Psoas muscle (tissue), 8 donors: Measurements from ENCODE around the gene ELOVL7. TPM values are rescaled to one million over a fixed set of nuclear protein-coding genes. Genes with fewer than 3 reads are reported as not detected.

Experiments
- ATAC-seq, 4 donors: fragments of 200-7000 bp; cut with Tn5 transposase; one replicate each; pipeline ENCODE4 v1.9.1; 2020; ENCODE audit warnings: moderate library complexity in 3 of 4, mild to moderate bottlenecking in 2 of 4
- DNase-seq, 2 donors: peaks; one replicate each; pipeline ENCODE4 v3.0.0-alpha.2; 2020
- H3K27ac ChIP-seq: fragments of 200-600 bp; one replicate; pipeline ENCODE4 v1.8.0; 2022
- H3K27me3 ChIP-seq, 3 donors: fragments of 200-600 bp in 1 of 3; one replicate each; pipeline versions ENCODE4 v1.6.1 to v1.8.0; 2013 to 2022; ENCODE audit warnings: low read length in 2 of 3, mild to moderate bottlenecking in 2 of 3, moderate library complexity in 1 of 3; ENCODE audit not compliant: insufficient read depth in 3 of 3
- H3K36me3 ChIP-seq, 2 donors: fragments of 200-600 bp in 1 of 2; one replicate each; pipeline versions ENCODE4 v1.6.1 to v1.8.0; 2013 to 2022; ENCODE audit warnings: low read depth in 1 of 2, mild to moderate bottlenecking in 1 of 2, moderate library complexity in 1 of 2; ENCODE audit not compliant: insufficient read depth in 1 of 2
- H3K4me1 ChIP-seq: fragments of 200-600 bp; one replicate; pipeline ENCODE4 v1.8.0; 2022
- H3K4me3 ChIP-seq: fragments of 200-600 bp; one replicate; pipeline ENCODE4 v1.8.0; 2022; ENCODE audit warnings: mild to moderate bottlenecking
- H3K9me3 ChIP-seq: fragments of 200-600 bp; one replicate; pipeline ENCODE4 v1.8.0; 2022
- CTCF ChIP-seq: fragments of 200-600 bp; IDR thresholded peaks from one replicate; pipeline ENCODE4 v1.8.0; 2022; ENCODE audit warnings: antibody characterized with exemption
- WGBS, 3 donors: extraction: QIAGEN DNeasy Blood & Tissue Kit; methylation state at CpG; one replicate each; pipeline versions ENCODE4 v1.1.6 to v1.1.7; 2013; 5-methylcytosine and 5-hydroxymethylcytosine counted together
- intact Hi-C, 2 donors: fragments of 100-400 bp; cut with DNase I; formaldehyde crosslinking; loops; one replicate each; pipeline versions ENCODE4 v1.11.0 to v1.14.2; 2022
- polyA plus RNA-seq, 3 donors: library from polyadenylated mRNA; stranded (reverse); fragments of 200-250 nt; gene quantifications; one replicate each; pipeline ENCODE4 v1.2.3, GENCODE V29; 2013
- total RNA-seq, 4 donors: library from RNA; stranded (reverse); fragmentation: NEBNext Ultra II Directional in 2 of 4; extraction: Animal tissue kit (Norgen Biotek cat#: 25700) in 2 of 4; gene quantifications; one replicate each; pipeline versions ENCODE4 v1.2.1 to v1.2.4, GENCODE V29; 2021 to 2023
- donor health status: healthy with polysubstance abuse.
- donor health status: DM: no; HTN: no; CAD: no; lungs with moderate emphysema.
- donor health status: Bipolar disorder and iron deficiency.
- donor health status: healthy.
- donor health status: DM: yes; HTN: yes; CAD: no.
- donor health status: DM: no; HTN: no; CAD: no.
- donor health status: DM: no; HTN: no; CAD: no.
- donor health status: DM: yes; HTN: yes; CAD: no.

ELOVL7 gene
- total and polyA plus RNA-seq, 7 donors = 0.10 to 0.79 (median 0.21) TPM

- H3K9me3 ChIP-seq = no peaks in the 10 kb centered on the region
- intact Hi-C loops = no loop called here
- H3K4me3 ChIP-seq = no peak overlapping the region
- 49 to 64% (median 57%) methylated on average over 5 of the region's 5 CpGs for WGBS, 3 donors
- H3K4me1 ChIP-seq = no peaks in the 10 kb centered on the region
- ATAC-seq (no peak), DNase-seq (no peak)
- no peaks in the 10 kb centered on the region for H3K36me3 ChIP-seq
- H3K27ac ChIP-seq = no peak overlapping the region
- H3K27me3 ChIP-seq = no peaks in the 10 kb centered on the region
- TF ChIP-seq CTCF = no peak
These were observed 37.4 kb downstream of the ELOVL7 start for GRCh38 chr5:60806591-60807243.

- Histone ChIP-seq H3K4me1 (no peaks in the 10 kb centered on the region), H3K4me3 (no peak overlapping the region), H3K27me3 (no peaks in the 10 kb centered on the region), H3K27ac (no peak overlapping the region), H3K9me3 (no peaks in the 10 kb centered on the region), H3K36me3 (no peaks in the 10 kb centered on the region)
- ATAC-seq (no peak), DNase-seq (no peak)
- intact Hi-C loops = no loop called here
- TF ChIP-seq CTCF = no peak
These were observed 38.6 kb downstream of the ELOVL7 start for GRCh38 chr5:60805463-60805862.

GRCh38 chr5:60803712-60804111 lies 40.4 kb downstream of the ELOVL7 start:
- WGBS, 3 donors = 76 to 85% (median 77%) methylated on average over 2 of the region's 2 CpGs
- TF ChIP-seq CTCF = no peak
- H3K4me3 ChIP-seq = no peak overlapping the region
- H3K27ac ChIP-seq = no peak overlapping the region
- H3K27me3 ChIP-seq = no peaks in the 10 kb centered on the region
- no peaks in the 10 kb centered on the region for H3K9me3 ChIP-seq
- no peak for DNase-seq
- no peaks in the 10 kb centered on the region for H3K36me3 ChIP-seq
- intact Hi-C loops = no loop called here
- no peak for ATAC-seq
- no peaks in the 10 kb centered on the region for H3K4me1 ChIP-seq

- WGBS, 3 donors = 70 to 92% (median 86%) methylated on average over 1 of the region's 1 CpG
- Histone ChIP-seq H3K27me3 (no peaks in the 10 kb centered on the region), H3K9me3 (no peaks in the 10 kb centered on the region), H3K4me3 (no peak overlapping the region), H3K4me1 (no peaks in the 10 kb centered on the region), H3K36me3 (no peaks in the 10 kb centered on the region), H3K27ac (no peak overlapping the region)
- intact Hi-C loops = no loop called here
- no peak for TF ChIP-seq CTCF
- ATAC-seq (no peak), DNase-seq (no peak)
These were observed 41.1 kb downstream of the ELOVL7 start for GRCh38 chr5:60802986-60803385.

- intact Hi-C loops = no loop called here
These were observed 41.8 kb downstream of the ELOVL7 start for GRCh38 chr5:60802226-60802625.

More at GRCh38 chr5:60802226-60802625, 41.8 kb downstream of the ELOVL7 start:
- ATAC-seq (no peak), DNase-seq (no peak)
- no peak for TF ChIP-seq CTCF
- Histone ChIP-seq H3K27me3 (no peaks in the 10 kb centered on the region), H3K9me3 (no peaks in the 10 kb centered on the region), H3K27ac (no peak overlapping the region), H3K4me3 (no peak overlapping the region), H3K4me1 (no peaks in the 10 kb centered on the region), H3K36me3 (no peaks in the 10 kb centered on the region)
- WGBS, 3 donors = 57 to 71% (median 57%) methylated on average over 2 of the region's 2 CpGs
